ENCODE data around the gene ZNF423.

GRCh38 chr16:49528866-49529288, 327.0 kb downstream of the ZNF423 start:
- TF ChIP-seq POLR2AphosphoS5 (IDR thresholded peaks at IDR 0.05) (no peak), CTCF (IDR thresholded peaks at IDR 0.05; ENCODE audit: poor library complexity, severe bottlenecking) (no peak), TAF1 (IDR thresholded peaks at IDR 0.05; ENCODE audit: low read depth) (no peak), EZH2 (IDR thresholded peaks at IDR 0.05; ENCODE audit: borderline replicate concordance, insufficient read depth, low read length, poor library complexity, severe bottlenecking) (no peak), RAD21 (conservative IDR thresholded peaks at IDR 0.05) (no peak), EP300 (conservative IDR thresholded peaks at IDR 0.05; ENCODE audit: poor library complexity, severe bottlenecking) (no peak), REST (IDR thresholded peaks at IDR 0.05; ENCODE audit: borderline replicate concordance) (no peak)
